Measurements from ENCODE around the gene MAML2.

DNA sequence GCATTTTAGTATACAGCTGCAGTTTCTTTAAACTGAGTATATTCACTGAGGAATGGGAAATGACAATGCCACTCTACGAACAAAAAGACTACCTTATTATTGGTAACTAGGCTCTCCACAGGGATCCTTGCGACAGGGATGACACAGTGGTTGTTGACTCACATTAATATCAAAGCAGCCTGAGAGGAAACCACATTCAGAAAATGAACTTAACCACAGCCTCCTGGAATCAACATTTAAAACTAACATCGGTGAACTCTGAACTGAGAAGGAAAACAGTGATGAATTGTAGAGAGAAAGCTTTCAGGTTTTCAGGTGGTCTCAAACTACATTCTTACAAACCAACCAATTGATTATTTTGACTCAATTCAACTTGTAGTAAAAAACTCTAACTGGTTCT is 328.8 kb downstream of the MAML2 start:
- no peak for TF ChIP-seq CTCF (IDR thresholded peaks at IDR 0.05)
- no peak for TF ChIP-seq POLR2AphosphoS5 (IDR thresholded peaks at IDR 0.05)
- TF ChIP-seq EP300 (IDR thresholded peaks at IDR 0.05; ENCODE audit: low read depth) = no peak
- TF ChIP-seq POLR2A (IDR thresholded peaks at IDR 0.05) = no peak
